RWPE1 (cell line): ENCODE data around the gene ZBTB25.
A peak's percentile ranks its signal among the peaks of the same experiment; 100 is the strongest.

Source experiments
- CTCF ChIA-PET: fragments of 350-600 bp; sonication (Branson Sonifier 250); formaldehyde crosslinking; extraction: SDS; loops from one replicate; lab custom pipeline; 2021; lab: Yijun Ruan, JAX
- POLR2A ChIA-PET: fragments of 400-600 bp; formaldehyde crosslinking; extraction: SDS; loops from one replicate; lab custom pipeline; 2020; ENCODE audit warnings: antibody characterized with exemption; ENCODE audit not compliant: low non-redundant PET; lab: Yijun Ruan, JAX
- DNase-seq: peaks from one replicate; pipeline ENCODE4 v3.0.0; 2012; ENCODE audit warnings: low spot score
- H3K27ac ChIP-seq: fragments of 450-650 bp; 2 replicates; pipeline ENCODE4 v1.5.1; 2017
- TF ChIP-seq, protein P1 (sequence below): fragments of 450-650 bp; conservative IDR thresholded peaks from 2 replicates; pipeline ENCODE4 v1.5.1; 2017; ENCODE audit warnings: low read depth, mild to moderate bottlenecking

Gene ZBTB25

DNA sequence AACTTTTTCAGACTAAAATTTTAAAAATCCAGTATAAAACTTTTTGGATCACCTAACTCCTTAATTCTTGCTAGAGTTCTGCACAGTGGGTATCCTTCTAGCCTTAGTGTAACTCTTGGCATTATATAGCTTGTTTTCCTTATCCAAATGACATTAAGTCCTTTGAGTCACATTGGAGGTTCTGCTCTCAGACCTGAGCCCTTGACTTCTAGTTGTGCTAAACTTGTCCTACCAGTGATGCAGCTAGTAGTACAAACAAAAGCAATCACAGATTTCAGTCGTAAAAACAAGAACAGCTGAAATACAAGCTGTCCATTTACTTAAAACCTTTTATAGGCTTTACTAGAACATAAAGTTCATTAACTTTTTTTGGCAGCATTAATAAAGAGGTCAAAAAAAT lies 11.4 kb upstream of the ZBTB25 start:
- CTCF ChIA-PET, result interaction anchor here (0.5 kb wide), 1 partner anchor 17 kb away, joined by 3 read pairs; no protein-coding TSS in a partner anchor
- POLR2A ChIA-PET, result no interaction called here
- H3K27ac ChIP-seq, result no peak overlapping the region
- TF ChIP-seq, protein P1, sequence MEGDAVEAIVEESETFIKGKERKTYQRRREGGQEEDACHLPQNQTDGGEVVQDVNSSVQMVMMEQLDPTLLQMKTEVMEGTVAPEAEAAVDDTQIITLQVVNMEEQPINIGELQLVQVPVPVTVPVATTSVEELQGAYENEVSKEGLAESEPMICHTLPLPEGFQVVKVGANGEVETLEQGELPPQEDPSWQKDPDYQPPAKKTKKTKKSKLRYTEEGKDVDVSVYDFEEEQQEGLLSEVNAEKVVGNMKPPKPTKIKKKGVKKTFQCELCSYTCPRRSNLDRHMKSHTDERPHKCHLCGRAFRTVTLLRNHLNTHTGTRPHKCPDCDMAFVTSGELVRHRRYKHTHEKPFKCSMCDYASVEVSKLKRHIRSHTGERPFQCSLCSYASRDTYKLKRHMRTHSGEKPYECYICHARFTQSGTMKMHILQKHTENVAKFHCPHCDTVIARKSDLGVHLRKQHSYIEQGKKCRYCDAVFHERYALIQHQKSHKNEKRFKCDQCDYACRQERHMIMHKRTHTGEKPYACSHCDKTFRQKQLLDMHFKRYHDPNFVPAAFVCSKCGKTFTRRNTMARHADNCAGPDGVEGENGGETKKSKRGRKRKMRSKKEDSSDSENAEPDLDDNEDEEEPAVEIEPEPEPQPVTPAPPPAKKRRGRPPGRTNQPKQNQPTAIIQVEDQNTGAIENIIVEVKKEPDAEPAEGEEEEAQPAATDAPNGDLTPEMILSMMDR, result no peak
- no peak for DNase-seq

- CTCF ChIA-PET, result no interaction called here
- DNase-seq, result no peak
- POLR2A ChIA-PET, result no interaction called here
- TF ChIP-seq, protein P1, result no peak
- no peak overlapping the region for H3K27ac ChIP-seq
Observed at GRCh38 chr14:64513271-64513670, 9.6 kb upstream of the ZBTB25 start.

DNA sequence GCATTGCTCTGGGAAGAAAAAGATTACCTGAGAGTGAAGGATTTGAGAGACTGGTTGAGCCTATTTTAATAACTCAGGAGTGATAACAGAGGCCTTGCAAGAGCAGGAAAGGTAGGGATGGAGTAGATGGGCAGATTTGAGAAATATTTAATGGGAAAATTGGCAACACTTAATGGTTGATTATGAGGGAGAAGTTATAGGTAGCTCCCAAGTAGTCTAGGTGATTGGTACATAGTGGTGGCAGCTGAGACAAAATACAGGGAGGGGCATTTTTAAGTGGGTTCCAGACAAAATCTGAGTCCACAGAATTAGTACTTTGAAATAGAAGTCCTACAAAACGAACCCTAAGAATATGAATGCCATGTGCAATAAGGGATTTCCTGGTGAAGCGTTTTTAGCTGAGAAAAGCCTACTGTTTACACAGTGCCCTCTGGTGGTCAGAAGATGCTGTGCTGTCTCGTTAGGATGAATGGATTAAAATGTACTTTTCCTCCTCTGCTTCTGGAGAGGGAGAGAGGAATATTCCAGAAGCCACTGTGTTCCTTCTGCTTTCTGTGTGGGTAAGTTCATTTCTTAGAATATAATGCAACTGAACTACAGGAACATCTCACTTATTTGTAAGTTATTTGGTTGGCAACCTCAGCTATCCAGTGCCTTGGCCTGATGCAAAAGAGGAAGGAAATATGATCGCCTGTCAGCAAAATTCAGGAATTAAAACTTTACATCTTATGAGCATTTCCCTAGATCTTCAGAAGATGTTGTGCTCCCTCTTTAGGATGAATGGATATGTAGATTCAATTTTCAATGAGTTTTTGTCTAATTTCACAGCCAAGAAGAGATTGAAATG lies 7.4 kb upstream of the ZBTB25 start:
- POLR2A ChIA-PET, result no interaction called here
- CTCF ChIA-PET, result interaction anchor here (0.5 to 1.4 kb wide), 15 partner anchors 10 to 685 kb away, joined by 3 to 8 read pairs (median 4); partner anchors contain the start of gene MTHFD1
- no peak for DNase-seq
- TF ChIP-seq, protein P1, result peak; percentile 89
- H3K27ac ChIP-seq, result no peak overlapping the region

DNA sequence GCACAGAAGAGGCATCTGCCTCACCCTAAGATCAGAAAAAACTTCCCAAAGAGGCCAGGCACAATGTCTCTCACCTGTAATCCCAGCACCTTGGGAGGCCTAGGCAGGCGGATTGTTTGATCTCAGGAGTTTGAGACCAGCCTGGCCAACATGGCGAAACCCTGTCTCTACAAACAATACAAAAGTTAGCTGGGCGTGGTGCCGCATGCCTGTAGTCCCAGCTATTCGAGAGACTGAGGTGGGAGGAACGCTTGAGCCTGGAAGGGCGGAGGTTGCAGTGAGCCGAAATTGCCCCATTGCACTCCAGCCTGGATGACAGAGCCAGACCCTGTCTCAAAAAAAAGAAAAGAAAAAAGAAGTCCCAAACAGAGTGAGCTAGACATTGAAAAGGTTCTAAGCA lies 5.4 kb upstream of the ZBTB25 start:
- ChIA-PET CTCF (interaction anchor here (0.6 kb wide), 1 partner anchor 74 kb away, joined by 5 read pairs; no protein-coding TSS in a partner anchor), POLR2A (interaction anchor here (0.6 to 0.7 kb wide), 2 partner anchors 194 to 662 kb away, joined by 3 to 7 read pairs; no protein-coding TSS in a partner anchor)
- no peak for DNase-seq
- peak overlapping the region; percentile 43 for H3K27ac ChIP-seq
- TF ChIP-seq, protein P1, result no peak

DNA sequence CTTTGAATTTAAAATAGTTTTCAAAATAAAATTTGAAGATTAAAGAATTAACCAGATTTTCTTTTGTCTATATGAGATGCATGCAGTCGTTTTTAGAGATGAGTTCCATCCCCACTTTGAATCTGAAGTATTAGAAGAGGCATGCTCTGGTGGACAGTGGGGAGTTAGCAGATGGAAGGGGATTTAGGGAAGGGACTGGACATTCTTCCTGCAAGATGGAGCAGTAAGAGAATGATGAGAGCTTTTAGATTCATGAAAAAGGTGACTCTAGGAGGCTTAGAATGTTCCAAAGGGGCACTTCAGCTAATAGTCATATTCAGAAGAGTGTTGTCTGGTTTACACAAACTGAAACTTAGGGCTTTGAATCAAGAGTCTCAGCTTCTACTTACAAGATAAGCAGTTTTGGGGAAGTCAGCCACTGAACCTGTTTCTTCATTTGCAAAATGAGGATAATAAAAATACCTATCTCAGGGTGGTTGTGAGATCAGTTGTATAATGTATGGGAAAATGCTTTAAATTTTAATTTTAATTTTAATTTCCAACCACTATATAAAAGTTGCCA lies 4.7 kb upstream of the ZBTB25 start:
- TF ChIP-seq, protein P1, result no peak
- CTCF ChIA-PET, result interaction anchor here (0.6 kb wide), 1 partner anchor 74 kb away, joined by 5 read pairs; no protein-coding TSS in a partner anchor
- POLR2A ChIA-PET, result no interaction called here
- DNase-seq, result no peak
- no peak overlapping the region for H3K27ac ChIP-seq

DNA sequence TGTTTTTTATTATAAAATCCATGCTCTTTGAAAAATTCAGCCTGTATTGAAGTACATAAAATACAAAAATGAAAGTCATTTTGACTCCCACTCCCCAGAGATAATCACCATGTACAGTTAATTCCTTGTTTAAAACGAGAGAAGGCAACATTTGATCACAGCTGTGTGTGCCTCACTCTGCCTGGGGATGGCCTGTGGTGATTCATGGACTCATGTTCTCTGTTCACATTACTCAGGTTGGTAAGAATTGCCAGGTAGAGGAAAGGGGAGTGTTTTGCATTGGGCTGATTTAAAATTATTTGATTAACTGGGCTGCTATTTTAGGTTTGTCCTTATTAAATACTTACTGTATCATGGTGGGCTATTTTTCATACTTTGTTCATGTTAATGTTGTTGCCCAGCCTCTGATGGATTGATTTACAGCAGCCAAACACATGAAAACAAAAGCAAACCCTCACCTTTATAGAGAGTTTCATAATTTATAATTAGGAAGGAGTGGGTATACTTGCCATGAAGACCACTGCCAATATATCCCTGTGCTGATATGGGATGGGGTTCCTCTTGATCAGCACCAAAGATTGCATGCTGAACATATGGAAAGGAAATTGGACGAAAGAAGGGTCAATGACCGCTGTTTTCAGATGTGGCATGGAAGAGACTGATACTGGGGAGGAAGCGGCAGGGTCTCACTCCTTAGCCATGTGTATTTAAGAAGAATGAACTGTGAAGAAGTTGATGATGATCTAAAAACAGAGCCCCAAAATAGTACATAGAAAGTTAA lies 3.9 kb upstream of the ZBTB25 start:
- ChIA-PET CTCF (interaction anchor here (0.8 kb wide), 1 partner anchor 78 kb away, joined by 3 read pairs; no protein-coding TSS in a partner anchor), POLR2A (no interaction called here)
- no peak overlapping the region for H3K27ac ChIP-seq
- peak; percentile 74 for DNase-seq
- TF ChIP-seq, protein P1, result no peak
